Activated CD4-positive, alpha-beta T cell treated with anti-CD3 and anti-CD28 coated beads, Interleukin-2, amount 50 U/mL, for 4 hours (primary cell): ENCODE results near the gene COG2.
"Not testable (repeated sequence)": the region's sequence is repeated elsewhere in the genome, so short reads cannot be mapped to it uniquely, and the experiment has no call there.

ENCODE experiments used
- DNase-seq, 2 experiments: peaks; one replicate each; pipeline ENCODE4 v3.0.0-alpha.2; 2020

The COG2 gene

DNA sequence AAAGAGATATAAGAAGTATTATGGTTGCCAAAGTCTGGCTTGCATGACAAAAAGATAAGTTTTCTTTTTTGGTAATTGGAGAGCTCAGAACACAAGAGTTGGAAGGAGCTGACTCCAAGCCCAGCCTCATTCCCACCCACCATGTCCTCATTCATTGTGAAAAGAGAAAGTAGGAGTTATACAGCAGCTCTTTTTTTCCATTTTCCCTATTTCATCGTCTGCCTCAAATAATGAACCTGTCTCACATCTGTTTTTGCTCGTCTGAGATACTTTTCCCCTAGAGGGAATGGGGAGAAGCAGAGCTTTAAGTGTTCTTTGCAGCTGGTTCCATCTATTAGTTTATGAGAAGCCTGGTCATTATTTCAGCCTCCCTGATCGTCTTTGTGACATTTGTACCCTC, 36.9 kb downstream of the COG2 start:
- DNase-seq, result no peak

DNA sequence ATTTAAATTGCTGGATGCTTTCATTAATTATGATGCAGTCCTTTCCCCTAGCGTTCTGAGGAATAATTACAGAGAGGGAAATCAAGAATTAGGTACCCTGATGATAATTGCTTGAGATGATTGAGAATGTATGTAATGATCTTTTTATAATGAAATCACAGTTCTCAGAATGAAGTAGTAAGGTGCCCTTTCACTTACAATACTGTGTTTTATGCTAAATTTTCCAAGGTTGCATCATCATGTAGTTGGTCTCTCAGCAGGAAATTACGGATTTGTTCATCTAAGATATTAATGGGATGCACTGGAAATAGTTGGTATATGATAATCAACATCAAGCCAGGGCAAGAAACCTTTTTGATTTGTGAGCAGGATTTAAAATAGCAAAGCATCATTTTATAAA, 37.5 kb downstream of the COG2 start:
- DNase-seq, result no peak

DNA sequence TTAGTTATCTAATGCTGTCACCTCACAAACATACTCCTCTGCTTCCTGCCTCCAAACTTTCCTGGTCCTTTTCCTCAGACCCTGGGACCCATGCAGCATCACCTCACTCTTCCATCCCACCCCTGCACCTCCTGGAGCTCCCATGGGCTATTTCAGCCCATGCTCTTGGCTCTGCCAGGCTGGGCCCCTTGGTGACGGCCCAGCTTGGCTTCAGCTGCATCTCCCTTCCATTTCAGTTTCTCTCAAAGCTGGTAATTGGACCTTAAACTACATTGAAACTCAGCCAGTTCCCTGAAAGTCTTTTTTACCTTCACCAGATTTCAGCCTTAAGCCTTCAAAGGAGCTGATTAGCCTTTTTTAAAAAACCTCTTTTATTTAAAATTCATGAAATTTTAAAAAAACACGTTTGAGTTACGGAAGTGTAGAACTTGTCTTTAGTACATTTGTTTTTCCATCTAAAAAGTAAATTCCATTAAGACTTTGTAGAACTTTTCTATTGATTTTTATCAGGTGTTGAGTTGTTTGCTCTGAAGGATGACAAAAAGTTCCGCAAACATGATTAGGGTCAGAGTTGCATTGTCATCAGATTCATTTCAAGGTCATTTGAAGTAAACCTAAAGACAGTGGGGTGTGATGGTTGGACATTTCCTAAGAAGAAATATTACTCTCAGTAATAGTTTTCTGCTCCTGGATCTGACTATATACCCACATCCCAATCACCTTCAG, 38.2 kb downstream of the COG2 start:
- DNase-seq, result no peak

- DNase-seq, result no peak
These were observed 39.3 kb downstream of the COG2 start for GRCh38 chr1:230681599-230681998.

DNA sequence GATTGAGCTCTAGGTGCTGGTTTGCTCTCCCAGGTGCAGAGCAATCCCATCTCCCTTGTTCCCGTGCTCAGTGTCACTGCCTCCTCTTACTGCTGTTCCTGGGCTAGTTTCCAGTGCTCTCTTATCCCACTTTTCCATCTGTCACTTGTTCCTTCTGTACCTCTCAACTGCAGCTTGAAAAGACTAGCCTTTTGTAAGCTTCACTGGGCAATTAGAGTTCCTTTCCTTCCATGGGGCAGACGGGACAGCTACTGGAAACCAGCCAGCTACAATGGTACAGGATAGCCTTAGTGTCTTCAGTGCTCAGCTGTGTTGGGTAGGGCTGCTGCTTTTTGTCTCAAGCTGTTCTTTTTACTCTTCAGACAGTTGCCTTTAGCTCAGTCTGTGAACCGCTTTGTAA, 40.0 kb downstream of the COG2 start:
- DNase-seq, result no peak

DNA sequence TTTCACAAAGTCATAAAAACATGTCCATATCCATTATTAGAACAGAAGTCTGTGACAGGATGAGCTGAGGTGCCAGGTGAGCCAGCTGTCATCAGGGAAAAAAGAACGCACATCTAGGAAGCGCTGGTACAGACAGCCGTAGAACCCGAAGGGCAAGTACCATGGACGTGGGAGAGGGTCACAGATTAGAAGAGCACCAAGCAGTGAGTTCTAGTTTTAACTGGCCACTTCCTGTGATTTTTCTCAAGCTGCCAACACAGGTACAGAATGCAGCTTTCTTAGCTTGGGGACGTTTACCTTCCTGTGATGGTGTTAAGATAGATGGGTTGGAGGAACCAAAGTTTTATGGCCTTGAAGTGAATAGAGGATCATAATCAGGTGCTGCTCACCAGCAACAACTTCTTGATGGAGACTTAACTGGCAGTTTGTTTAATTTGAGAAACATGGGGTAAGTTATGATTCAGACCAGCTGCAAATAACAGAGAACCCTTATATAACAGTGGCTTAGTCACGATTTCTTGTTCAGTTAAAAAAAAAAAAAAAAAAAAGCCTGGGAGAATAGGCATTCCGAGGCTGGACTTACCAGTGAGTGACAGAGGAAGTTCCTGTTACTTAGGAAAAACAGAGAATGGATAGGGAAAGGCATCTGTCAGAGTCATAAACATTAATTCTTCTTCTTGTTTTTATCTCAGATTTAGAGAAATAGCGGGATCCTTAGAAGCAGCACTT, 40.8 kb downstream of the COG2 start:
- no peak for DNase-seq

DNA sequence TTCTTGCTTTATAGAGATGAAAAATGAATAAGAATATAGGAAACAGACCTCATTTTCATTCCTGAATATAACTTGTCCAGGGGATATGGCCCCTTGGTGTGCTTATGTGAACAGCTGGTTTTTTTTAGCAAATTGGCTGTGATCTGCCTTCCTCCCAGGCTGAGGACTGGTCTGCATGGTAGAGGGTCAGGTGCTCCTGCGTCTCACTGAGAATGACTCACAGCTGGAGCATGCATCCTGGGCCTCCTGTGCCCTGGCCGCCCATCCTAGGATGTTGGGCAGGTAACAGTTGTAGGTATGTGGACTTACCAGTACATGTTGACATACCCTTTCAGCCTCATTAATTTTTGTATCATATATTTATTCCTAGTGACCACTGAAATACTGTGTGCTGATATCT, 41.9 kb downstream of the COG2 start:
- DNase-seq, result no peak

GRCh38 chr1:230684998-230685397, 42.7 kb downstream of the COG2 start:
- DNase-seq, result no peak

DNA sequence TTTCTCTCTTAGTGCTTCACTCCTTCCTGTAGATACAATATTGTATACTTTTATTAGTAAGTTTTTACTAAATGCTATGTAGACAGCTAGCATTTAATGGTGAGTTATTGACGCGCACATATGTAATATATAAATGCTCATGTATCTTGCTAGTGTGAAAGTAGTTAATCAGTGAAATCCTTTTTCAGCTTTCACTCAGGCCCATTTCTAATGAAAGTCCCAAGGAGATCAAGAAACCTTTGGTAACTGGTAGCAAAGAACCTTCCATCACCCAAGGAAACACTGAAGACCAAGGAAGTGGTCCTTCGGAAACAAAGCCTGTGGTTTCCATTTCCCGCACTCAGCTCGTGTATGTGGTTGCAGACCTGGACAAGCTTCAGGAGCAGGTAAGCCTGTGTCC, 44.5 kb downstream of the COG2 start:
- DNase-seq, result no peak

GRCh38 chr1:230690101-230690500, 47.8 kb downstream of the COG2 start:
- DNase-seq, result no peak

DNA sequence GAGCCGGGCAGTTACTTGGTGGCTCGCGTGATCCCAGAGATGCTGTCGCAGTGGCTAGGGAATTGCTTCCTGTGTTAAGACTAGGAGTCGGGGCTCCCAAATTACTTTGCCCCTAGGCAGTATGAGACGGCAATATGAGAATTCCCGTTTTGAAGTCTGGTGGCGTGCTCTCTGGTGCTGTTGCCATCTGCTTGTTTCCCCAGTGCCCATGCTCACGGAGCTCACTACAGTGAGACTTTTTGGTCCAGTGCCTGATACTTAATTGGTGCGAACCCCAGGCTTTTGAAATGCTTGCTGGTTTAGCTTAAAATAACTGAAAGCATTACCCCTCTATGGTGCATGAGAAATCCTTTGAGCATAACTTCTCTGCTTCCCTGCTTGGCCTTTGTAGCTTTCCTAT, 49.3 kb downstream of the COG2 start:
- no peak for DNase-seq

DNA sequence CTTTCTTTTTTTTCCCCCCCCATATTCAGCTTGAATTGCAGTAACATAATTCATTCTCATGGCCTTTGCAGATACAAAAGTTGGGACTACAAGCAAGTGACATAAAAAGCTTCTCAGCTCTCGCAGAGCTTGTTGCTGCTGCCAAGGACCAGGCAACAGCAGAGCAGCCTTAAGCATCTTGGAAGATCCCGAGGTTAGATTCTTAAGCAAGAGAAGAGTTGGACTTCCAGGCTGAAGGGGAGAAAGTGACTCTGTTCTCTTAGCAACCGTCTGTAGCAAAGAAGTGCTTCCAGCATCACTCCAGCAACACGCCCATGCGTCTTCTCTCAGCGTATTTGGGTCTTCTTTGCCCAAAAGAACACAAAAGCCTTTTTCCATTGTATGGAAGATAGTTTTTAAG, 50.9 kb downstream of the COG2 start:
- no peak for DNase-seq

GRCh38 chr1:230693777-230694176, 51.5 kb downstream of the COG2 start:
- no peak for DNase-seq

DNA sequence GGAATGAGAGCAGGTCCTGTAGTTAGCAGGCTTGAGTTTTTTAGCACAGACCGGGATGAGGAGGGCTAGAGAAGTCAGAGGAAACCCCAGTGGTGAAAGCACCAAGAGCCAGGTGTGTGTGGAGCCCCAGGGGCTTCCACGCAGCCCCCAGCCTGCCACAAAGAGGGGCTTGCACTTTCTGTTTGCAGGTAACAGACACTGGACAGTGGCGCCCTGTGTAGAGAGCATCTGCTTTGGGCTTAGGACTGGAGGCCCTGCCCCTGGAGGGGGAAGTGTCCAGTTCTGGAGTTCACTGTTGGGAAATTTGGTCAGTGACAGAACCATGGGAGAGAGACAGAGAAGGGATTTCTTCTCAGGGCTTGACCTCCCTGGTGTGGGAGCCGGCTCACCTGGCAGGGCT, 52.2 kb downstream of the COG2 start:
- DNase-seq, result no peak

- DNase-seq, result no peak
These were observed 52.7 kb downstream of the COG2 start for GRCh38 chr1:230694991-230695390.

DNA sequence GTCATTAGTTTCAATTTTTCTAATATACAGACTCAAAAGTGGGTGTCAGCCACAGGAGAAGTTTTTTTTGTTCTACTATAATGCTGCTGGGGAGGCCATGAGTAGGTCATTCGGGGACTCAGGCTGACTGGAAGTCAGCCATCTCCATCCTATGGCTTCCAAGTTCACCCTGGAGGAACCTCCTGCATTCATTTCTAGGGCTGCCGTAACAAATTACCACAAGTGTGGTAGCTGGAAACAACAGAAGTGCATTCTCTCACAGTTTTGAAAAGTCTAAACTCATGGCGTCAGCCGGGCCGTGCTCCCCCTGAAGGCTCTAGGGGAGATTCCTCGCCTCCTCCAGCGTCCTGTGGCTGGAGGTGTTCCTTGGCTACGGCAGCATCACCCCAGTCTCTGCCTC, 53.9 kb downstream of the COG2 start:
- DNase-seq, result no peak

- DNase-seq, result no peak
These were observed 54.6 kb downstream of the COG2 start for GRCh38 chr1:230696722-230697437.

- no peak for DNase-seq
These were observed 55.8 kb downstream of the COG2 start for GRCh38 chr1:230698130-230698529.

GRCh38 chr1:230698964-230699363, 56.7 kb downstream of the COG2 start:
- not testable (repeated sequence) for DNase-seq

DNA sequence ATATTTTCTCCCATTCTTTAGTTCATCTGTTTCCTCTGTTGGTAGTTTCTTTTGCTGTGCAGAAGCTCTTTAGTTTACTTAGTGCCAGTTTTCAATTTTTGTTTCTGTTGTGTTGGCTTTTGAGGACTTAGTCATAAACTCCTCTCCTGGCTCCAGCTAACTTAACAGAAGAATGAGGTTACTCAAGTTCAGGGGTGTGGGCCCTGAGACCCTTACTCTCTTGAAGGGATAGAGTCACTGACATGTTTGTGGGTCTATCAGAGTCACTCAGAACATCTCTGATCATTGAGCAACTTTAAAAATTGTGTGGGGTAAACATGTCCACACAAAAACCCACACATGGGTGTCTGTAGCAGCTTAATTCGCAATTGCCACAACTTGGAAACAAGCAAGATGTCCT, 57.4 kb downstream of the COG2 start:
- DNase-seq, result no peak

- DNase-seq, result no peak
These were observed 57.9 kb downstream of the COG2 start for GRCh38 chr1:230700132-230700531.

DNA sequence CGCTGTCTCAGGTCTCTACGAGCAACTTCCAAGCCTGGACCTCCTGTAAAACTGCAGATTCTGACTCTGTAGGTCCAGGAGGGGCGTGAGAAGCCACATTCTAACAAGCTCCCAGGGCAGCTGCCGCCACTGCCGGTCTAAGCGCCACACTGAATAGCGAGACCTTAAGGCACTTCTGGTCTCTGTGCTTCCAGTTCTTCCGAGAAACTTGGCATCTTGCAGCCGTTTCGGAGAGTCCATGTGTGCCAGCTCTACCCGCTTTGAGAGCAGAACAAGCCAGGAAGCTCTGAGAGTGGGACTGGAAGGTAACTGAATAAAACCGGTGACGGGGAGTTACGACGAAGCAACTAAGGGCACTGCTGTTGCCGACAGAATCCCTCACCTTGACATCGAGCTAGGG, 59.2 kb downstream of the COG2 start:
- no peak for DNase-seq

DNA sequence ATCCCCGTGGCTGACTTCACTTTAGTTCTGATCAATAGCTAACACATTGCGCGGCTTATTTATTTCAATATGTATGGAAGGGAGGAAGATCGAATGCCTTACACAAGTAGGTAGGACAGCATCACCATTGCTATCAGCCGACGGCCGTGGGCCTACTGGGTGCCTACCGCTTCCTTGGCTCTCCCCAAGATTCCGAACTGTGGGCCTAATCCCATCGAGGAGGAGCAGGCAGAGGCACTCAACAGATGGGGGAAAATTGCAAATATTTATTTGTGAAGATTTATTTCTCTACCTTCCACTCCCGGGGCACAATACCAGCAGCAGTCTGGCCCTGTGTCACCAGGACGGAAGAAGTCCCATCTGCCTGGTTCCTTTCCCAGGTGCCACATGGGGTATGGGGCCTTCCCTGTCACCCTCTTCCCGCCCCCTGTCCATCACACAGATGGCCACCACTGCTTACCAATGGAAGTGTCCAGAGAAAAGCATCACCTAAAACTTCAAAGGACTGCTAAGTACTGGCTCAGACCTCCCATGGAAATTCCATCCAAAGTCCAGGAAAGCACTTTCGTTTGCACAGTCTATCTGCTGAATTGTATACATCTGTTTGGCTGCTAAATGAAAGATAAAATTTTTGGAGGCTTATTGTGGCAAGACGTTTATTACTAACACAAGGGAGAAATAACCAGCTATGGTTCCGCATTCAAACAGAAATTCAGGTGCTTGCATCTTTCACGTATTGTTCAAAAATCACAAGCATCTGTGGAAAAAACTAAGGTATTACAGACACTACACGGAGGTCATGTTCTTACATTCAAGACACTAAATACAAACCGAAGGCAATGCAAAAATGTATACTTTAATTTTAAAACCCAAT, 59.9 kb downstream of the COG2 start:
- no peak for DNase-seq
